Measurements from ENCODE around the gene FAM107B. TPM values are rescaled to one million over a fixed set of nuclear protein-coding genes. Genes with fewer than 3 reads are reported as not detected.

FAM107B gene
- total RNA-seq, 2 experiments from 2014 or later, result 105 to 129 TPM

- H3K27me3 Mint-ChIP-seq (ENCODE audit: low read depth), result peaks cover 6% of the 10 kb centered on the region
Measured at GRCh38 chr10:14470920-14471319, 303.8 kb downstream of the FAM107B start.

GRCh38 chr10:14468726-14469125, 306.0 kb downstream of the FAM107B start:
- Mint-ChIP-seq H3K36me3 (ENCODE audit: low read depth) (no peaks in the 10 kb centered on the region), H3K4me1 (ENCODE audit: low read depth) (no peaks in the 10 kb centered on the region), H3K4me3 (no peak overlapping the region), H3K27ac (no peak overlapping the region), H3K9me3 (no peaks in the 10 kb centered on the region), H3K27me3 (ENCODE audit: low read depth) (peaks cover 6% of the 10 kb centered on the region)
- CTCF ChIA-PET, result interaction anchor here (0.6 kb wide), 1 partner anchor 17 kb away, joined by 3 read pairs; no protein-coding TSS in a partner anchor
- intact Hi-C loops (cut with micrococcal nuclease), result no loop called here
- no peak for DNase-seq

More at GRCh38 chr10:14470920-14471319, 303.8 kb downstream of the FAM107B start:
- Mint-ChIP-seq H3K4me3 (no peak overlapping the region), H3K27ac (no peak overlapping the region), H3K4me1 (ENCODE audit: low read depth) (no peaks in the 10 kb centered on the region), H3K9me3 (no peaks in the 10 kb centered on the region), H3K36me3 (ENCODE audit: low read depth) (no peaks in the 10 kb centered on the region)
- no peak for DNase-seq
- CTCF ChIA-PET, result no interaction called here
- intact Hi-C loops (cut with micrococcal nuclease), result loop anchor here (10.0 kb wide), 1 partner anchor 166 kb away; no protein-coding TSS in a partner anchor

Other genes starting within 250 kb of the FAM107B start
- gene CDNF, start 63.1 kb upstream of the FAM107B start, total RNA-seq, result 1 to 10 TPM; 1.6 to 1.8 TPM
- gene HSPA14, start 63.4 kb upstream of the FAM107B start, total RNA-seq, result 10 to 100 TPM; 28.1 to 29.9 TPM
- 10 to 100 TPM; 19.6 to 21.3 TPM for gene MSANTD7, start 63.4 kb upstream of the FAM107B start, total RNA-seq
- 10 to 100 TPM; 35.8 to 38.2 TPM for gene SUV39H2, start 104.0 kb upstream of the FAM107B start, total RNA-seq
- gene DCLRE1C, start 179.2 kb upstream of the FAM107B start, total RNA-seq, result 10 to 100 TPM in 1 of 2 experiments, 1 to 10 TPM in 1; 9.8 to 13.9 TPM
- gene MEIG1, start 184.5 kb upstream of the FAM107B start, total RNA-seq, result under 1 TPM; 0.81 to 0.93 TPM